Keratinocyte (primary cell): ENCODE results near the gene FHOD3. TPM values are rescaled to one million over a fixed set of nuclear protein-coding genes. Genes with fewer than 3 reads are reported as not detected.

Source experiments
- DNase-seq: peaks from one replicate; pipeline ENCODE4 v3.0.0-alpha.2; 2011; ENCODE audit warnings: low read depth, missing footprints, low spot score
- FAIRE-seq: peaks from 2 replicates; lab custom pipeline; 2011; peaks lifted over from hg19 to GRCh38; lab: Jason Lieb, UNC
- H2AFZ ChIP-seq: 2 replicates; pipeline ENCODE4 v1.6.0; 2012; ENCODE audit warnings: low read length, control low read depth, inconsistent platforms; ENCODE audit not compliant: control insufficient read depth
- H3K27ac ChIP-seq: 2 replicates; pipeline ENCODE4 v1.5.1; 2011; ENCODE audit warnings: low read length; ENCODE audit not compliant: control insufficient read depth, insufficient read depth
- H3K27me3 ChIP-seq: 3 replicates; pipeline ENCODE4 v1.6.0; 2011; ENCODE audit warnings: low read length; ENCODE audit not compliant: control insufficient read depth, insufficient read depth; ENCODE audit errors: extremely low read depth
- H3K36me3 ChIP-seq, 2 experiments: 2 replicates in 1 of 2; 3 replicates in 1 of 2; pipeline ENCODE4 v1.5.1; 2011; ENCODE audit warnings: low read length in 2 of 2, mild to moderate bottlenecking in 1 of 2; ENCODE audit not compliant: control insufficient read depth in 2 of 2, insufficient read depth in 2 of 2; ENCODE audit errors: extremely low read depth in 1 of 2
- H3K4me1 ChIP-seq: 3 replicates; pipeline ENCODE4 v1.5.1; 2011; ENCODE audit warnings: low read length; ENCODE audit not compliant: control insufficient read depth, insufficient read depth; ENCODE audit errors: extremely low read depth
- H3K4me2 ChIP-seq: 3 replicates; pipeline ENCODE4 v1.6.0; 2011; ENCODE audit warnings: low read depth, low read length; ENCODE audit not compliant: control insufficient read depth, insufficient read depth; ENCODE audit errors: extremely low read depth
- H3K4me3 ChIP-seq, 3 experiments: fragments of 200-600 bp in 1 of 3; sonication (generic) in 1 of 3; 2 replicates in 2 of 3; 3 replicates in 1 of 3; pipeline ENCODE4 v1.5.1; 2011 to 2016; ENCODE audit warnings: low read length in 3 of 3, mild to moderate bottlenecking in 3 of 3, control low read depth in 2 of 3, inconsistent platforms in 1 of 3, low read depth in 1 of 3, mixed read lengths in 1 of 3, mixed run types in 1 of 3, moderate library complexity in 1 of 3; ENCODE audit not compliant: control insufficient read depth in 2 of 3, insufficient read depth in 2 of 3; ENCODE audit errors: extremely low read depth in 1 of 3
- H3K79me2 ChIP-seq: 2 replicates; pipeline ENCODE4 v1.6.0; 2012; ENCODE audit warnings: low read length; ENCODE audit not compliant: control insufficient read depth, insufficient read depth
- H3K9ac ChIP-seq: 3 replicates; pipeline ENCODE4 v1.6.0; 2011; ENCODE audit warnings: low read length; ENCODE audit not compliant: control insufficient read depth, insufficient read depth; ENCODE audit errors: extremely low read depth
- H3K9me1 ChIP-seq: 3 replicates; pipeline ENCODE4 v1.6.0; 2011; ENCODE audit warnings: low read length; ENCODE audit not compliant: control insufficient read depth, insufficient read depth; ENCODE audit errors: extremely low read depth
- H3K9me3 ChIP-seq: 2 replicates; pipeline ENCODE4 v1.5.1; 2012; ENCODE audit warnings: low read depth, low read length; ENCODE audit not compliant: control insufficient read depth
- H4K20me1 ChIP-seq: 3 replicates; pipeline ENCODE4 v1.6.0; 2011; ENCODE audit warnings: low read length; ENCODE audit not compliant: control insufficient read depth, insufficient read depth; ENCODE audit errors: extremely low read depth
- CTCF ChIP-seq, 3 experiments: IDR thresholded peaks in 1 of 3; conservative IDR thresholded peaks in 1 of 3; optimal IDR thresholded peaks in 1 of 3; 2 replicates in 2 of 3; 3 replicates in 1 of 3; pipeline versions ENCODE3 to v1.5.1; 2011; ENCODE audit warnings: low read length in 3 of 3, mild to moderate bottlenecking in 3 of 3, moderate library complexity in 2 of 3, control low read depth in 1 of 3, inconsistent platforms in 1 of 3; ENCODE audit not compliant: insufficient read depth in 2 of 3; ENCODE audit errors: extremely low read depth in 1 of 3
- EZH2 ChIP-seq: IDR thresholded peaks from one replicate; pipeline ENCODE4 v1.6.1; 2012; ENCODE audit warnings: inconsistent platforms, mild to moderate bottlenecking, low read length, moderate library complexity
- dilution Hi-C: fragments of 300-500 bp; cut with MboI; formaldehyde crosslinking; loops from one replicate; pipeline ENCODE4 v1.7.0; 2020; ENCODE audit warnings: low sequenced_read_pairs; ENCODE audit not compliant: extremely low pct_ligation_motif_present
- polyA plus RNA-seq, 5 experiments: library from polyadenylated mRNA; depleted of rRNA in 3 of 5; stranded (reverse) in 3 of 5; stranded (forward) in 1 of 5; unstranded in 1 of 5; fragments of >200 nt; gene quantifications; 1 replicate in 1 of 5; 2 replicates in 3 of 5; 3 replicates in 1 of 5; pipeline versions ENCODE4 v1.2.1 to v1.2.3, GENCODE V29; 2011 to 2012; ENCODE audit warnings: missing spikeins in 2 of 5, low read depth in 1 of 5, low replicate concordance in 1 of 5

The FHOD3 gene
- polyA plus RNA-seq, 1 donor (not counting 4 experiments of a cell fraction or from before 2014, with no cell fraction given) = 7.7 TPM

DNA sequence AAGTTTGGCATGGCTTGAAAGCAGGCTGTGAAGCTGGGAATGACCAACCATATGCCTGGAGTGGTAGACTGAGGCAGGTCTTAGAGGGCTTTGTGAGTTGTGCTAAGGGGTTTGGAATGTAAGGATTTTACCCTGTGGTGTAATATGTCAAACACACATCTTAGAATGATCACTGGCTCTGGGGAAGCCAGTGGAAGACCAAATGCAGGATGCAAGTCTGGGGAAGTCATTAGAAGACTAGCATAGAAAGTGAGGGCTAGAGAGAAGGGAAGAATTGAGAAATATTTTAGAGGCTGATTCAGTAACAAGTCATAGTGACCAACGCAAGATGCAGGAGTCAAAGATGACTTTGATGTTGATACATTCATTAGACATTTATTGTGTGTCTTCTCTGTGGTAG is 3.5 kb upstream of the FHOD3 start:
- H3K27ac ChIP-seq = no peak overlapping the region
- H4K20me1 ChIP-seq = no peaks in the 10 kb centered on the region
- H3K4me1 ChIP-seq = peaks cover 3% of the 10 kb centered on the region
- no peaks in the 10 kb centered on the region for H3K27me3 ChIP-seq
- H3K9me3 ChIP-seq = peaks cover 2% of the 10 kb centered on the region
- no peaks in the 10 kb centered on the region for H3K36me3 ChIP-seq
- DNase-seq (no peak), FAIRE-seq (peak; percentile 43)
- H3K4me3 ChIP-seq = no peak overlapping the region
- dilution Hi-C loops = no loop called here
- TF ChIP-seq EZH2 (no peak), CTCF (optimal IDR thresholded peaks at IDR 0.05 in 1 of 3, IDR thresholded peaks at IDR 0.05 in 1 of 3, conservative IDR thresholded peaks at IDR 0.05 in 1 of 3; ENCODE audit: extremely low read depth in 1 of 3, insufficient read depth in 2 of 3, low read length in 3 of 3) (no peak)
- no peaks in the 10 kb centered on the region for H3K9me1 ChIP-seq
- H3K79me2 ChIP-seq = no peaks in the 10 kb centered on the region
- no peak overlapping the region for H3K9ac ChIP-seq
- no peak overlapping the region for H3K4me2 ChIP-seq
- no peak overlapping the region for H2AFZ ChIP-seq

GRCh38 chr18:36295214-36295613 is 2.3 kb upstream of the FHOD3 start:
- Histone ChIP-seq H3K9me3 (no peaks in the 10 kb centered on the region), H3K27me3 (no peaks in the 10 kb centered on the region), H3K4me3 (no peak overlapping the region), H3K36me3 (no peaks in the 10 kb centered on the region), H3K27ac (no peak overlapping the region), H3K79me2 (no peaks in the 10 kb centered on the region), H3K4me2 (no peak overlapping the region), H4K20me1 (no peaks in the 10 kb centered on the region), H3K9me1 (no peaks in the 10 kb centered on the region), H3K4me1 (peaks cover 3% of the 10 kb centered on the region), H3K9ac (no peak overlapping the region), H2AFZ (no peak overlapping the region)
- dilution Hi-C loops = no loop called here
- TF ChIP-seq EZH2 = no peak
- TF ChIP-seq CTCF (optimal IDR thresholded peaks at IDR 0.05 in 1 of 3, IDR thresholded peaks at IDR 0.05 in 1 of 3, conservative IDR thresholded peaks at IDR 0.05 in 1 of 3; ENCODE audit: extremely low read depth in 1 of 3, insufficient read depth in 2 of 3, low read length in 3 of 3) = no peak
- no peak for FAIRE-seq
- DNase-seq = no peak
